GM18507 (cell line): ENCODE data around the gene KIF20B.
"Not testable (repeated sequence)": the region's sequence is repeated elsewhere in the genome, so short reads cannot be mapped to it uniquely, and the experiment has no call there.

ENCODE experiments used
- DNase-seq: peaks from one replicate; pipeline ENCODE4 v3.0.0; 2011; ENCODE audit warnings: low read depth; ENCODE audit not compliant: insufficient read length; ENCODE audit errors: extremely low spot score
- FAIRE-seq: peaks from 2 replicates; lab custom pipeline; 2011; peaks lifted over from hg19 to GRCh38; lab: Jason Lieb, UNC

The KIF20B gene

DNA sequence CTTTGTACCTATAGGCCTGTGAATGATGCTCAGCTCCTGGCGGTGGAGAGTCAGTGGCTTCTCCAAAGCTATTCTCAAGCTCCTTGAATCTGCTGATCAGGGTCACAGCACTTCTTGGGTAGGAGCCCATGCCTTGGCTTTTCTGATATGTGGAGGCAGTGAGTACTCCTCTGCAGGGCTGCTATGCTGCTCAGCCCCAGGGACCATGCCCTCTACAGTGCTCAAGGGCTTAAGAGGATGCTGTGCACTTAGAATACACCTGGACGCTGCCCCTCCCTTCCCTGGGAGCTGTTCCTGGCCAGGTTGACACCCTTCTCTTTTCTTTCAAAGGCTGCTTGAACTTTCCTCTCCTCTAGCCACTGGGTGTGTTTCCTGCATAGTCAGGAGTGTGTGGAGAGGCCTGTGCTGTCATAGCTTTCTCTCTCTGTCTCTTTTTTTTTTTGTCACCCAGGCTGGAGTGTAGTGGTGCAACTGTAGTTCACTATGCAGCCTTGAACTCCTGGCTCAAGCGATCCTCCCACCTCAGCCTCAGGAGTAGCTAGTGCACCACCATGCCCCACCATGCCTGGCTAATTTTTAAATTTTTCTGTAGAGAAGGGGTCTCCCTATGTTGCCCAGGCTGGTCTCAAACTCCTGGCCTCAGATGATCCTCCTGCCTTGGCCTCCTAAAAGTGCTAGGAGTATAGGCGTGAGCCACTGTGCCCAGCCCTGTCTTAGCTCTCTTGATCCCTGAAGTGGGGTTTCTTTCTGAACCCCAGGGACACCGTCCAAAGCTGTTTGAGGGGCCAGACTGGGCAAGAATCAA, 113.9 kb downstream of the KIF20B start:
- DNase-seq (no peak), FAIRE-seq (no peak)

DNA sequence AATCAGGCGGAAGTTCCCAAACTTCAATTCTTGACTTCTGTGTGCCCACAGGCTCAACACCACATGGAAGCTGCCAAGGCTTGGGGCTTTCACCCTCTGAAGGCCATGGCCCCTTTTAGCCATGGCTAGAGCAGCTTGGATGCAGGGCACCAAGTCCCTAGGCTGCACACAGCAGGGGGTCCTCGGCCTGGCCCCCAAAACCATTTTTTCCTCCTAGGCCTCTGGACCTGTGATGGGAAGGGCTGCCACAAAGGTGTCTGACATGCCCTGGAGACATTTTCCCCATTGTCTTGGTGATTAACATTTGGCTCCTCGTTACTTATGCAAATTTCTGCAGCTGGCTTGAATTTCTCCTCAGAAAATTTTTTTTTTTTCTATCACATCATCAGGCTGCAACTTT, 117.6 kb downstream of the KIF20B start:
- not testable (repeated sequence) for FAIRE-seq, DNase-seq
